A549 (cell line): ENCODE measurements around the gene MSANTD4. TPM values are rescaled to one million over a fixed set of nuclear protein-coding genes. Genes with fewer than 3 reads are reported as not detected.

Source experiments
- ATAC-seq, 2 experiments: fragments of 200-7000 bp in 1 of 2; fragments of >200 bp in 1 of 2; cut with Nextera tagmentation in 1 of 2; cut with Tn5 transposase in 1 of 2; 3 replicates each; pipeline versions ENCODE4 v1.8.0 to v1.9.1; 2018 to 2020; ENCODE audit warnings: mild to moderate bottlenecking in 1 of 2, moderate library complexity in 1 of 2
- CTCF ChIA-PET: fragments of 300-600 bp; sonication (Branson Sonifier 250); formaldehyde crosslinking; extraction: SDS; loops from one replicate; lab custom pipeline; 2021; ENCODE audit warnings: antibody characterized with exemption, inconsistent platforms; lab: Yijun Ruan, JAX
- POLR2A ChIA-PET: fragments of 350-600 bp; formaldehyde crosslinking; extraction: SDS; loops from one replicate; lab custom pipeline; 2021; ENCODE audit warnings: antibody characterized with exemption, inconsistent platforms; lab: Yijun Ruan, JAX
- DNase-seq, 2 experiments: peaks; one replicate each; pipeline versions ENCODE4 v3.0.0 to v3.0.0-alpha.2; 2011 to 2016; ENCODE audit warnings: low read depth in 1 of 2, low spot score in 1 of 2
- FAIRE-seq: peaks from 2 replicates; lab custom pipeline; 2011; peaks lifted over from hg19 to GRCh38; lab: Jason Lieb, UNC
- H3K27ac ChIP-seq, 2 experiments: fragments of >200 bp; sonication (Bioruptor Twin); formaldehyde crosslinking; 3 replicates each; pipeline ENCODE4 v1.5.1; 2016 to 2017
- H3K4me1 ChIP-seq: fragments of >200 bp; sonication (Bioruptor Twin); formaldehyde crosslinking; 3 replicates; pipeline ENCODE4 v1.6.1; 2016
- H3K4me2 ChIP-seq: fragments of >200 bp; sonication (Bioruptor Twin); formaldehyde crosslinking; 3 replicates; pipeline ENCODE4 v1.6.1; 2016
- H3K4me3 ChIP-seq: fragments of >200 bp; sonication (Bioruptor Twin); formaldehyde crosslinking; 3 replicates; pipeline ENCODE4 v1.5.1; 2016
- H3K9me3 ChIP-seq: fragments of >200 bp; sonication (Bioruptor Twin); formaldehyde crosslinking; 3 replicates; pipeline ENCODE4 v1.6.1; 2016
- CBX2 ChIP-seq: fragments of 200-600 bp; sonication (generic); IDR thresholded peaks from 2 replicates; pipeline ENCODE4 v1.6.1; 2016; ENCODE audit warnings: low read depth, mild to moderate bottlenecking, borderline replicate concordance
- CEBPB ChIP-seq, 2 experiments: fragments of >200 bp in 1 of 2; sonication (Bioruptor Twin) in 1 of 2; formaldehyde crosslinking in 1 of 2; IDR thresholded peaks; 2 replicates each; pipeline ENCODE4 v1.6.1; 2012 to 2016
- CHD2 ChIP-seq: fragments of 150-350 bp; IDR thresholded peaks from 2 replicates; pipeline ENCODE4 v1.6.1; 2014; ENCODE audit warnings: low read length; ENCODE audit not compliant: partially characterized antibody
- EHMT2 ChIP-seq: fragments of 200-600 bp; sonication (generic); IDR thresholded peaks from 2 replicates; pipeline ENCODE4 v1.6.1; 2016; ENCODE audit warnings: antibody characterized with exemption, low read depth, mild to moderate bottlenecking, moderate library complexity
- EP300 ChIP-seq, 2 experiments: fragments of >200 bp; sonication (Bioruptor Twin); formaldehyde crosslinking; IDR thresholded peaks; 2 replicates in 1 of 2; 3 replicates in 1 of 2; pipeline ENCODE4 v1.6.1; 2016 to 2017
- FOSL2 ChIP-seq, 2 experiments: fragments of 450-650 bp in 1 of 2; fragments of >200 bp in 1 of 2; sonication (Bioruptor Twin) in 1 of 2; formaldehyde crosslinking; IDR thresholded peaks; 2 replicates each; pipeline versions ENCODE4 v1.5.0 to v1.6.1; 2016 to 2020; ENCODE audit warnings: mild to moderate bottlenecking in 1 of 2, moderate library complexity in 1 of 2
- GATA3 ChIP-seq: IDR thresholded peaks from 2 replicates; pipeline ENCODE4 v1.6.1; 2012; ENCODE audit warnings: borderline replicate concordance
- HEYL ChIP-seq: fragments of 250-450 bp; sonication (Bioruptor Pico); IDR thresholded peaks from 2 replicates; pipeline ENCODE4 v1.8.0; 2021; ENCODE audit warnings: mild to moderate bottlenecking, moderate library complexity
- JUN ChIP-seq, 2 experiments: fragments of >200 bp; sonication (Bioruptor Twin); formaldehyde crosslinking; IDR thresholded peaks; 2 replicates in 1 of 2; 3 replicates in 1 of 2; pipeline ENCODE4 v1.6.1; 2016 to 2017
- KDM1A ChIP-seq: fragments of 200-600 bp; sonication (generic); IDR thresholded peaks from 2 replicates; pipeline ENCODE4 v1.6.1; 2016; ENCODE audit warnings: low read depth, mild to moderate bottlenecking
- MAFK ChIP-seq: fragments of 450-650 bp; IDR thresholded peaks from 2 replicates; pipeline ENCODE4 v1.6.1; 2014; ENCODE audit not compliant: partially characterized antibody
- MYC ChIP-seq: IDR thresholded peaks from 2 replicates; pipeline ENCODE4 v1.6.1; 2012; ENCODE audit warnings: mild to moderate bottlenecking, inconsistent platforms, low read length, improper control_type of control experiment, borderline replicate concordance
- NFE2L2 ChIP-seq: fragments of 150-350 bp; conservative IDR thresholded peaks from 2 replicates; pipeline ENCODE4 v1.6.1; 2014; ENCODE audit warnings: low read length
- NPAS2 ChIP-seq: fragments of 250-450 bp; sonication (Bioruptor Pico); IDR thresholded peaks from 2 replicates; pipeline ENCODE4 v1.8.0; 2022; ENCODE audit warnings: mild to moderate bottlenecking, moderate library complexity, borderline replicate concordance
- RFX5 ChIP-seq: fragments of 450-650 bp; IDR thresholded peaks from 2 replicates; pipeline ENCODE4 v1.7.1; 2014; ENCODE audit warnings: antibody characterized with exemption, mild to moderate bottlenecking, moderate library complexity
- TP53 ChIP-seq: fragments of 250-450 bp; sonication (Bioruptor Pico); IDR thresholded peaks from 2 replicates; pipeline ENCODE4 v1.5.0; 2021; ENCODE audit warnings: mild to moderate bottlenecking, moderate library complexity
- ZFP36 ChIP-seq: fragments of 450-650 bp; IDR thresholded peaks from 2 replicates; pipeline ENCODE4 v1.6.1; 2014; ENCODE audit warnings: borderline replicate concordance; ENCODE audit not compliant: partially characterized antibody
- ZNF302 ChIP-seq: fragments of 250-450 bp; sonication (Bioruptor Pico); IDR thresholded peaks from 2 replicates; pipeline ENCODE4 v1.9.0; 2021; ENCODE audit warnings: inconsistent platforms, mild to moderate bottlenecking, moderate library complexity
- WGBS: methylation state at CpG from one replicate; pipeline ENCODE4 v1.1.6; 2017; ENCODE audit errors: missing lambda C conversion rate; 5-methylcytosine and 5-hydroxymethylcytosine counted together
- polyA plus RNA-seq, 4 experiments: library from polyadenylated mRNA; depleted of rRNA in 3 of 4; stranded (reverse); fragments of >200 nt; fragmentation: RNase III in 1 of 4; extraction: RNeasy Plus Mini Kit Qiagen cat#74134 plus additional on column Dnase treatment in 1 of 4; gene quantifications; 2 replicates in 3 of 4; 3 replicates in 1 of 4; pipeline ENCODE4 v1.2.3, GENCODE V29; 2011 to 2017
- TF ChIP-seq, protein P1 (sequence below): fragments of 250-450 bp; sonication (Bioruptor Pico); IDR thresholded peaks from 2 replicates; pipeline ENCODE4 v1.5.0; 2020; ENCODE audit warnings: low read depth, mild to moderate bottlenecking, moderate library complexity
- TF ChIP-seq, protein P2 (sequence below): fragments of >200 bp; sonication (Bioruptor Twin); formaldehyde crosslinking; IDR thresholded peaks from 2 replicates; pipeline ENCODE4 v1.6.1; 2016
- TF ChIP-seq, protein P3 (sequence below): IDR thresholded peaks from 2 replicates; pipeline ENCODE4 v1.6.1; 2012

Gene MSANTD4
- polyA plus RNA-seq, 2 of the 4 experiments (the other 2 are of a cell fraction), result 9.4 to 14.2 TPM

DNA sequence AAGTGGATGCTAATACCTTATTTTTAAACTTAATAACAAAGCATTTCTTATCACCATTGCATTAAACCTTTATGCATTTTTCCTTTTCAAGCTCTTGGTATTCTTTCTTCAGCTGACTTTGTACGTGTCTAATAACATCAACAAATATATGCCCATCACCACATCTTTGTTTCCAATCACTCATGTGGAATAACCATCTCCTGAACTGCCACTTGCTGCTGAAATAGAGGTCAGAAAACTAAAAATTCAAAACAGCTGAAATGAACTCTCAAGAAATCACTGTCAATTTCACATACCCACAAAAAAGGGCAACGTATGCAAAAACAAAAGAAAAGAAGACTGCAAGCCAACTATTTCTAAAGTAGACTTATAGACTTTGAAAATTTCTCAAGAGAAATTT, 7.4 kb downstream of the MSANTD4 start:
- TF ChIP-seq RFX5 (no peak), GATA3 (no peak), ZNF302 (CRISPR knock-in tag) (no peak), KDM1A (no peak), ZFP36 (no peak), HEYL (no peak), NFE2L2 (no peak), CHD2 (no peak), NPAS2 (no peak), TP53 (CRISPR knock-in tag) (no peak), MAFK (no peak), MYC (no peak), FOSL2 (IDR thresholded peaks at IDR 0.05) (no peak), FOSL2 (CRISPR knock-in tag; IDR thresholded peaks at IDR 0.05) (no peak), EP300 (IDR thresholded peaks at IDR 0.05) (no peak), CEBPB (IDR thresholded peaks at IDR 0.05) (no peak)
- TF ChIP-seq, protein P1, sequence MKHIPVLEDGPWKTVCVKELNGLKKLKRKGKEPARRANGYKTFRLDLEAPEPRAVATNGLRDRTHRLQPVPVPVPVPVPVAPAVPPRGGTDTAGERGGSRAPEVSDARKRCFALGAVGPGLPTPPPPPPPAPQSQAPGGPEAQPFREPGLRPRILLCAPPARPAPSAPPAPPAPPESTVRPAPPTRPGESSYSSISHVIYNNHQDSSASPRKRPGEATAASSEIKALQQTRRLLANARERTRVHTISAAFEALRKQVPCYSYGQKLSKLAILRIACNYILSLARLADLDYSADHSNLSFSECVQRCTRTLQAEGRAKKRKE (CRISPR knock-in tag), result no peak
- TF ChIP-seq, protein P2, sequence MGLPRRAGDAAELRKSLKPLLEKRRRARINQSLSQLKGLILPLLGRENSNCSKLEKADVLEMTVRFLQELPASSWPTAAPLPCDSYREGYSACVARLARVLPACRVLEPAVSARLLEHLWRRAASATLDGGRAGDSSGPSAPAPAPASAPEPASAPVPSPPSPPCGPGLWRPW, result no peak
- TF ChIP-seq, protein P3, sequence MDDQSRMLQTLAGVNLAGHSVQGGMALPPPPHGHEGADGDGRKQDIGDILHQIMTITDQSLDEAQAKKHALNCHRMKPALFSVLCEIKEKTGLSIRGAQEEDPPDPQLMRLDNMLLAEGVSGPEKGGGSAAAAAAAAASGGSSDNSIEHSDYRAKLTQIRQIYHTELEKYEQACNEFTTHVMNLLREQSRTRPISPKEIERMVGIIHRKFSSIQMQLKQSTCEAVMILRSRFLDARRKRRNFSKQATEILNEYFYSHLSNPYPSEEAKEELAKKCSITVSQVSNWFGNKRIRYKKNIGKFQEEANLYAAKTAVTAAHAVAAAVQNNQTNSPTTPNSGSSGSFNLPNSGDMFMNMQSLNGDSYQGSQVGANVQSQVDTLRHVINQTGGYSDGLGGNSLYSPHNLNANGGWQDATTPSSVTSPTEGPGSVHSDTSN, result no peak
- TF ChIP-seq, all 56 proteins: peak for 0
- no peak for DNase-seq
- WGBS, result 86% methylated on average over 2 of the region's 2 CpGs
- ATAC-seq, result no peak
- Histone ChIP-seq H3K4me3 (no peak overlapping the region), H3K4me1 (peaks cover 8% of the 10 kb centered on the region; the same call in 1 of the 3 replicates), H3K4me2 (no peak overlapping the region), H3K27ac (no peak overlapping the region), H3K9me3 (no peaks in the 10 kb centered on the region)
- no peak for FAIRE-seq
- POLR2A ChIA-PET, result no interaction called here
- CTCF ChIA-PET, result no interaction called here

DNA sequence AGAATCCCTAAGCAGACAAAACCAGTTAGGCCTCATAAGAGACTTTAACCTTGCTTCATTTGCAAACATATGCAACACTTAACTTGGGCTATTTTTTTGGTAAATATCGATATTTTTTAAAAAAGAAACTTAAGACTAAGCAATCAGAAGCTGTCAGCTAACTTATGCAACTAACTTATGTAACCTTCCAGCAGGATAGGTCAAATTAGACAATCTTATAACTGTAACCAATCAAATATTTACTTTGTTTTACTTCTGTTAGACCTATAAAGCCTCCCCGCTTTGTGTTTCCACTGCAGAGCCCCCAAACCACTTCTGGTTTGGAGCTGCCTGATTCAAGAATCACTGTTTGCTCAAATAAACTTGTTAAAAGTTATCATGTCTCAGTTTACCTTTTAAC, 8.0 kb downstream of the MSANTD4 start:
- FAIRE-seq (no peak), DNase-seq (no peak), ATAC-seq (no peak)
- no peak overlapping the region for H3K4me2 ChIP-seq
- no peak overlapping the region for H3K27ac ChIP-seq
- ChIA-PET POLR2A (interaction anchor here (0.6 kb wide), 1 partner anchor 63 kb away, joined by 3 read pairs; the partner anchor contains the start of genes AASDHPPT and KBTBD3), CTCF (no interaction called here)
- 0 out of 3 replicates have a peak, but pooled peaks cover 4% of the 10 kb centered on the region for H3K4me1 ChIP-seq
- H3K4me3 ChIP-seq, result no peak overlapping the region
- TF ChIP-seq, protein P1 (CRISPR knock-in tag), result no peak
- TF ChIP-seq MYC, result no peak
- TF ChIP-seq JUN (IDR thresholded peaks at IDR 0.05), result no peak
- no peak for TF ChIP-seq CBX2
- TF ChIP-seq ZNF302 (CRISPR knock-in tag), result no peak
- TF ChIP-seq, protein P3, result no peak
- no peak for TF ChIP-seq EHMT2
- WGBS, result 73% methylated on average over 2 of the region's 2 CpGs
- H3K9me3 ChIP-seq, result no peaks in the 10 kb centered on the region
